SK-N-SH (cell line): ENCODE results near the gene MON2. TPM values are rescaled to one million over a fixed set of nuclear protein-coding genes. Genes with fewer than 3 reads are reported as not detected.
A peak's percentile ranks its signal among the peaks of the same experiment; 100 is the strongest.

Source experiments
- CTCF ChIA-PET: fragments of 300-600, 350-600 bp; formaldehyde crosslinking; extraction: SDS; loops from one replicate; lab custom pipeline; 2021; lab: Yijun Ruan, JAX
- POLR2A ChIA-PET: fragments of 350-600 bp; sonication (Branson Sonifier 250); formaldehyde crosslinking; extraction: SDS; loops from one replicate; lab custom pipeline; 2020; ENCODE audit warnings: antibody characterized with exemption, inconsistent platforms; lab: Yijun Ruan, JAX
- DNase-seq: peaks from one replicate; pipeline ENCODE4 v3.0.0; 2012
- H2AFZ ChIP-seq: fragments of 200-600 bp; sonication (generic); 2 replicates; pipeline ENCODE4 v1.8.1; 2016; ENCODE audit warnings: antibody characterized with exemption, mild to moderate bottlenecking, low read depth
- H3F3A ChIP-seq: fragments of 200-600 bp; sonication (generic); replicated peaks from 2 replicates; pipeline ENCODE3; 2016; ENCODE audit warnings: antibody characterized with exemption, mild to moderate bottlenecking; ENCODE audit not compliant: insufficient read depth
- H3K27ac ChIP-seq, 2 experiments: fragments of 200-500 bp in 1 of 2; fragments of 200-600 bp in 1 of 2; sonication (Bioruptor generic) in 1 of 2; sonication (generic), shearing (Covaris generic) in 1 of 2; 2 replicates each; pipeline versions ENCODE4 v1.5.1 to v1.6.1; 2014 to 2016; ENCODE audit warnings: low read depth in 2 of 2, inconsistent platforms in 1 of 2, low read length in 1 of 2, mild to moderate bottlenecking in 1 of 2, mixed read lengths in 1 of 2
- H3K27me3 ChIP-seq: fragments of 200-600 bp; sonication (generic), shearing (Covaris generic); 2 replicates; pipeline ENCODE4 v1.6.1; 2016; ENCODE audit warnings: mixed run types; ENCODE audit not compliant: insufficient read depth
- H3K36me3 ChIP-seq, 2 experiments: fragments of 200-500 bp in 1 of 2; fragments of 200-600 bp in 1 of 2; sonication (Bioruptor generic) in 1 of 2; sonication (generic) in 1 of 2; replicated peaks in 1 of 2; 2 replicates each; pipeline versions ENCODE3 to v1.5.1; 2014 to 2016; ENCODE audit warnings: low read length in 1 of 2, mild to moderate bottlenecking in 1 of 2; ENCODE audit not compliant: insufficient read depth in 2 of 2, control insufficient read depth in 1 of 2
- H3K4me1 ChIP-seq, 2 experiments: fragments of 200-500 bp in 1 of 2; fragments of 200-600 bp in 1 of 2; sonication (Bioruptor generic) in 1 of 2; sonication (generic), shearing (Covaris generic) in 1 of 2; 2 replicates each; pipeline versions ENCODE4 v1.5.1 to v1.6.1; 2014 to 2016; ENCODE audit warnings: low read depth in 1 of 2, low read length in 1 of 2, mixed run types in 1 of 2; ENCODE audit not compliant: insufficient read depth in 2 of 2, control insufficient read depth in 1 of 2
- H3K4me2 ChIP-seq: fragments of 200-600 bp; sonication (generic), shearing (Covaris generic); 2 replicates; pipeline ENCODE4 v1.6.1; 2017; ENCODE audit warnings: mixed run types
- H3K4me3 ChIP-seq, 2 experiments: fragments of 200-500 bp in 1 of 2; fragments of 200-600 bp in 1 of 2; sonication (Bioruptor generic) in 1 of 2; sonication (generic), shearing (Covaris generic) in 1 of 2; 2 replicates each; pipeline versions ENCODE4 v1.5.1 to v1.8.1; 2014 to 2016; ENCODE audit warnings: low read depth in 2 of 2, inconsistent platforms in 1 of 2, low read length in 1 of 2, mild to moderate bottlenecking in 1 of 2, mixed read lengths in 1 of 2, moderate library complexity in 1 of 2
- H3K79me2 ChIP-seq: fragments of 200-600 bp; sonication (generic); 2 replicates; pipeline ENCODE4 v1.8.1; 2017; ENCODE audit warnings: mild to moderate bottlenecking; ENCODE audit not compliant: insufficient read depth
- H3K9ac ChIP-seq: fragments of 200-600 bp; sonication (generic); 2 replicates; pipeline ENCODE4 v1.6.1; 2017; ENCODE audit warnings: mixed run types
- H3K9me2 ChIP-seq: fragments of 200-600 bp; sonication (generic); 2 replicates; pipeline ENCODE4 v1.6.1; 2017; ENCODE audit warnings: mixed run types
- H3K9me3 ChIP-seq: fragments of 200-600 bp; sonication (generic); 2 replicates; pipeline ENCODE4 v1.6.1; 2017; ENCODE audit warnings: mixed run types, mild to moderate bottlenecking, moderate library complexity
- H4K20me1 ChIP-seq: fragments of 200-600 bp; sonication (generic); 2 replicates; pipeline ENCODE4 v1.6.1; 2017; ENCODE audit warnings: mild to moderate bottlenecking, mixed run types; ENCODE audit not compliant: insufficient read depth
- CHD2 ChIP-seq: fragments of 150-350 bp; IDR thresholded peaks from 2 replicates; pipeline ENCODE4 v1.6.1; 2018; ENCODE audit warnings: low read length; ENCODE audit not compliant: partially characterized antibody
- ELF1 ChIP-seq: IDR thresholded peaks from 2 replicates; pipeline ENCODE4 v1.4.0; 2012
- EP300 ChIP-seq, 2 experiments: IDR thresholded peaks; 2 replicates each; pipeline versions ENCODE4 v1.4.0 to v1.6.1; 2012; ENCODE audit warnings: borderline replicate concordance in 1 of 2, low read depth in 1 of 2, low read length in 1 of 2
- EZH2phosphoT487 ChIP-seq: fragments of 200-600 bp; sonication (generic); IDR thresholded peaks from 2 replicates; pipeline ENCODE4 v1.6.1; 2017; ENCODE audit warnings: low read depth, mixed run types, mild to moderate bottlenecking, antibody characterized with exemption, moderate library complexity, borderline replicate concordance
- FOSL2 ChIP-seq: IDR thresholded peaks from 2 replicates; pipeline ENCODE4 v1.4.0; 2012; ENCODE audit warnings: low read depth, mild to moderate bottlenecking, moderate library complexity, borderline replicate concordance
- GABPA ChIP-seq: IDR thresholded peaks from 2 replicates; pipeline ENCODE4 v1.4.0; 2012; ENCODE audit warnings: low read depth, mild to moderate bottlenecking
- GATA2 ChIP-seq: sonication (generic); formaldehyde crosslinking; IDR thresholded peaks from 2 replicates; pipeline ENCODE4 v1.5.0; 2020; ENCODE audit warnings: mild to moderate bottlenecking, missing genetic modification reagents
- JUND ChIP-seq: IDR thresholded peaks from 2 replicates; pipeline ENCODE4 v1.4.0; 2012
- MXI1 ChIP-seq: IDR thresholded peaks from 2 replicates; pipeline ENCODE4 v1.6.1; 2012; ENCODE audit warnings: mild to moderate bottlenecking, low read depth, low read length, improper control_type of control experiment
- NFIC ChIP-seq: IDR thresholded peaks from 2 replicates; pipeline ENCODE4 v1.4.0; 2012; ENCODE audit warnings: borderline replicate concordance
- NRF1 ChIP-seq: IDR thresholded peaks from 2 replicates; pipeline ENCODE4 v1.6.1; 2012; ENCODE audit warnings: low read depth, mild to moderate bottlenecking, low read length
- RXRA ChIP-seq: IDR thresholded peaks from 2 replicates; pipeline ENCODE4 v1.4.0; 2012; ENCODE audit warnings: low read depth, mild to moderate bottlenecking, borderline replicate concordance
- SMC3 ChIP-seq: IDR thresholded peaks from 2 replicates; pipeline ENCODE4 v1.6.1; 2012; ENCODE audit warnings: low read depth, low read length, improper control_type of control experiment
- TAF1 ChIP-seq: IDR thresholded peaks from 2 replicates; pipeline ENCODE4 v1.6.1; 2012; ENCODE audit warnings: low read depth, mild to moderate bottlenecking, low read length, moderate library complexity, borderline replicate concordance
- TCF12 ChIP-seq: IDR thresholded peaks from 2 replicates; pipeline ENCODE4 v1.4.0; 2012
- TEAD4 ChIP-seq: IDR thresholded peaks from 2 replicates; pipeline ENCODE4 v1.4.0; 2012; ENCODE audit warnings: mild to moderate bottlenecking, borderline replicate concordance; ENCODE audit not compliant: insufficient read depth
- WGBS: methylation state at CpG from one replicate; pipeline ENCODE4 v1.1.6; 2017; ENCODE audit warnings: low lambda C conversion rate; 5-methylcytosine and 5-hydroxymethylcytosine counted together
- polyA plus RNA-seq, 3 experiments: library from polyadenylated mRNA; depleted of rRNA; stranded (reverse); fragments of >200 nt; gene quantifications; 2 replicates each; pipeline ENCODE4 v1.2.3, GENCODE V29; 2012
- TF ChIP-seq, protein P1 (sequence below): IDR thresholded peaks from 2 replicates; pipeline ENCODE4 v1.4.0; 2012; ENCODE audit warnings: low read depth, borderline replicate concordance
- TF ChIP-seq, protein P2 (sequence below): IDR thresholded peaks from 2 replicates; pipeline ENCODE4 v1.4.0; 2012; ENCODE audit warnings: low read depth, borderline replicate concordance
- TF ChIP-seq, protein P3 (sequence below): IDR thresholded peaks from 2 replicates; pipeline ENCODE4; 2012

The MON2 gene
- polyA plus RNA-seq, 1 of the 3 experiments (the other 2 are of a cell fraction) = 4.4 TPM

DNA sequence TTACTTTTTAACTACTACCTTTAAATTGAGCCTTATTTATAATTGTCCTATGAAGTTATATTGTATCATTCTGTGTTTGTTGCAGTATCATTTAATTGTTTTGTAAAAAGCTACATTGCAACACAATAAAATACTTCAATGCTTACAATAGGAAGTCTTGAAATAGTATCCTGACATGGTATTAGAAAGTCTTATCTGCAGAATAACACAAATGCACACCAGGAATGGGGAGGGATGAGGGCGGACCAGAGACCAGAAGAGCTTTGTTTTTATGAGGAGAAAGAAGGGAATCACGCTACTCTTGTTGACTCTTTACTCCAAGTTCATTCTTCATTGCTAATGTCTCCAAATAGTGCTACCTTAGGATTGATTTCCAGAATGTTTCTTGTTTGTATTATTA, 120.2 kb downstream of the MON2 start:
- Histone ChIP-seq H4K20me1 (no peaks in the 10 kb centered on the region), H3K4me1 (peaks cover 0 to 5% of the 10 kb centered on the region in 2 experiments; a peak in 1 of 4 replicates), H3K27me3 (no peaks in the 10 kb centered on the region), H3F3A (peaks cover 22% of the 10 kb centered on the region), H3K9me2 (no peaks in the 10 kb centered on the region), H3K36me3 (peaks cover 40 to 49% of the 10 kb centered on the region in 2 experiments), H3K9me3 (no peaks in the 10 kb centered on the region), H3K4me2 (no peak overlapping the region), H3K4me3 (no peak overlapping the region), H3K9ac (no peak overlapping the region), H2AFZ (no peak overlapping the region), H3K79me2 (no peaks in the 10 kb centered on the region), H3K27ac (no peak overlapping the region)
- CTCF ChIA-PET = interaction anchor here (1.0 to 9.1 kb wide), 5 partner anchors 12 to 226 kb away, joined by 3 to 200 read pairs (median 5); no protein-coding TSS in a partner anchor
- no peak for DNase-seq
- TF ChIP-seq SMC3 (no peak), CHD2 (no peak), EP300 (IDR thresholded peaks at IDR 0.05; ENCODE audit: borderline replicate concordance in 1 of 2, low read depth in 1 of 2, low read length in 1 of 2) (no peak), TEAD4 (no peak), MXI1 (no peak), EZH2phosphoT487 (no peak), NFIC (no peak), GATA2 (CRISPR knock-in tag) (no peak), GABPA (no peak), JUND (no peak), RXRA (no peak), ELF1 (no peak)
- TF ChIP-seq, protein P1, sequence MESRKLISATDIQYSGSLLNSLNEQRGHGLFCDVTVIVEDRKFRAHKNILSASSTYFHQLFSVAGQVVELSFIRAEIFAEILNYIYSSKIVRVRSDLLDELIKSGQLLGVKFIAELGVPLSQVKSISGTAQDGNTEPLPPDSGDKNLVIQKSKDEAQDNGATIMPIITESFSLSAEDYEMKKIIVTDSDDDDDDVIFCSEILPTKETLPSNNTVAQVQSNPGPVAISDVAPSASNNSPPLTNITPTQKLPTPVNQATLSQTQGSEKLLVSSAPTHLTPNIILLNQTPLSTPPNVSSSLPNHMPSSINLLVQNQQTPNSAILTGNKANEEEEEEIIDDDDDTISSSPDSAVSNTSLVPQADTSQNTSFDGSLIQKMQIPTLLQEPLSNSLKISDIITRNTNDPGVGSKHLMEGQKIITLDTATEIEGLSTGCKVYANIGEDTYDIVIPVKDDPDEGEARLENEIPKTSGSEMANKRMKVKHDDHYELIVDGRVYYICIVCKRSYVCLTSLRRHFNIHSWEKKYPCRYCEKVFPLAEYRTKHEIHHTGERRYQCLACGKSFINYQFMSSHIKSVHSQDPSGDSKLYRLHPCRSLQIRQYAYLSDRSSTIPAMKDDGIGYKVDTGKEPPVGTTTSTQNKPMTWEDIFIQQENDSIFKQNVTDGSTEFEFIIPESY = no peak
- whole genome bisulfite sequencing = 98% methylated on average over 2 of the region's 2 CpGs
- POLR2A ChIA-PET = interaction anchor here (0.5 kb wide), 1 partner anchor 91 kb away, joined by 5 read pairs; no protein-coding TSS in a partner anchor

DNA sequence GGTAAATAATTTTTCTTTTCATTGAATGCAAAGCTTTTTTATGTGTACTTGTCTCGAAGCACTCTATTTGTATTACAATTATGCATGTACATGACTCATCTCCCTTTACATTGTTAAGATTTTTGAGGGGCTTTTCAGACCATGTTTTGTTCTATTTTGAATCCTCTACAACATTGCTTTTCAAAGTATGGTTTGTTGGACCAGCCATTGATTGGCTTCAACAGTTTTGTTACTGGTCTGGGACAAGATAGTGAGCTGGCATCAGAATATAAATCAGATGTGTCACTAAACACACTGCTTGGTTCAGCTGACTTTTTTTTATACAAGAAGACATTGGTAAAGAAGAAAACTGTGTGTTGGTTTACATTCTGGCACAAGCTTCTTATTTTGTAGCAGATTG, 122.3 kb downstream of the MON2 start:
- no peak for DNase-seq
- TF ChIP-seq FOSL2 (peak; percentile 55; the same call in 1 of the 2 replicates), TCF12 (no peak; the same call in 1 of the 2 replicates), TAF1 (no peak), NRF1 (no peak), SMC3 (no peak)
- TF ChIP-seq, protein P2, sequence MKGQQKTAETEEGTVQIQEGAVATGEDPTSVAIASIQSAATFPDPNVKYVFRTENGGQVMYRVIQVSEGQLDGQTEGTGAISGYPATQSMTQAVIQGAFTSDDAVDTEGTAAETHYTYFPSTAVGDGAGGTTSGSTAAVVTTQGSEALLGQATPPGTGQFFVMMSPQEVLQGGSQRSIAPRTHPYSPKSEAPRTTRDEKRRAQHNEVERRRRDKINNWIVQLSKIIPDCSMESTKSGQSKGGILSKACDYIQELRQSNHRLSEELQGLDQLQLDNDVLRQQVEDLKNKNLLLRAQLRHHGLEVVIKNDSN = no peak
- TF ChIP-seq, protein P3, sequence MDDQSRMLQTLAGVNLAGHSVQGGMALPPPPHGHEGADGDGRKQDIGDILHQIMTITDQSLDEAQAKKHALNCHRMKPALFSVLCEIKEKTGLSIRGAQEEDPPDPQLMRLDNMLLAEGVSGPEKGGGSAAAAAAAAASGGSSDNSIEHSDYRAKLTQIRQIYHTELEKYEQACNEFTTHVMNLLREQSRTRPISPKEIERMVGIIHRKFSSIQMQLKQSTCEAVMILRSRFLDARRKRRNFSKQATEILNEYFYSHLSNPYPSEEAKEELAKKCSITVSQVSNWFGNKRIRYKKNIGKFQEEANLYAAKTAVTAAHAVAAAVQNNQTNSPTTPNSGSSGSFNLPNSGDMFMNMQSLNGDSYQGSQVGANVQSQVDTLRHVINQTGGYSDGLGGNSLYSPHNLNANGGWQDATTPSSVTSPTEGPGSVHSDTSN = peak; percentile 49; the same call in 1 of the 2 replicates
- no peak overlapping the region for H2AFZ ChIP-seq
- no peak overlapping the region; the same call in 1 of the 2 replicates for H3K4me2 ChIP-seq
- CTCF ChIA-PET = interaction anchor here (0.7 to 2.5 kb wide), 3 partner anchors 179 to 225 kb away, joined by 3 to 8 read pairs (median 3); no protein-coding TSS in a partner anchor
- H3K79me2 ChIP-seq = no peaks in the 10 kb centered on the region
- no peaks in the 10 kb centered on the region for H4K20me1 ChIP-seq
- H3F3A ChIP-seq = peaks cover 22% of the 10 kb centered on the region
- 52% methylated on average over 1 of the region's 1 CpG for WGBS
- peaks cover 54 to 59% of the 10 kb centered on the region in 2 experiments for H3K36me3 ChIP-seq
- no peaks in the 10 kb centered on the region for H3K27me3 ChIP-seq
- H3K4me3 ChIP-seq = no peak overlapping the region
- no peak overlapping the region; the same call in 1 of the 2 replicates for H3K9ac ChIP-seq
- peak overlapping the region in 1 of 2 experiments; percentile 57; a peak in 2 of 4 replicates for H3K27ac ChIP-seq
- POLR2A ChIA-PET = no interaction called here
- no peaks in the 10 kb centered on the region for H3K9me2 ChIP-seq
- no peaks in the 10 kb centered on the region for H3K9me3 ChIP-seq
- H3K4me1 ChIP-seq = peaks cover 0 to 5% of the 10 kb centered on the region in 2 experiments; a peak in 1 of 4 replicates
